GM18909 (cell line): Measurements from ENCODE around the gene CXCL8.
A peak's percentile ranks its signal among the peaks of the same experiment; 100 is the strongest.
"Not testable (repeated sequence)": the region's sequence is repeated elsewhere in the genome, so short reads cannot be mapped to it uniquely, and the experiment has no call there.

ENCODE experiments used
- ATAC-seq: cut with Tn5 transposase; IDR thresholded peaks from one replicate; pipeline ENCODE4 v1.9.1; 2021; ENCODE audit warnings: mild to moderate bottlenecking; ENCODE audit not compliant: unreplicated experiment, poor library complexity

The CXCL8 gene

DNA sequence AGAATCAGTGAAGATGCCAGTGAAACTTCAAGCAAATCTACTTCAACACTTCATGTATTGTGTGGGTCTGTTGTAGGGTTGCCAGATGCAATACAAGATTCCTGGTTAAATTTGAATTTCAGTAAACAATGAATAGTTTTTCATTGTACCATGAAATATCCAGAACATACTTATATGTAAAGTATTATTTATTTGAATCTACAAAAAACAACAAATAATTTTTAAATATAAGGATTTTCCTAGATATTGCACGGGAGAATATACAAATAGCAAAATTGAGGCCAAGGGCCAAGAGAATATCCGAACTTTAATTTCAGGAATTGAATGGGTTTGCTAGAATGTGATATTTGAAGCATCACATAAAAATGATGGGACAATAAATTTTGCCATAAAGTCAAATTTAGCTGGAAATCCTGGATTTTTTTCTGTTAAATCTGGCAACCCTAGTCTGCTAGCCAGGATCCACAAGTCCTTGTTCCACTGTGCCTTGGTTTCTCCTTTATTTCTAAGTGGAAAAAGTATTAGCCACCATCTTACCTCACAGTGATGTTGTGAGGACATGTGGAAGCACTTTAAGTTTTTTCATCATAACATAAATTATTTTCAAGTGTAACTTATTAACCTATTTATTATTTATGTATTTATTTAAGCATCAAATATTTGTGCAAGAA is 2.3 kb downstream of the CXCL8 start:
- no peak for ATAC-seq

DNA sequence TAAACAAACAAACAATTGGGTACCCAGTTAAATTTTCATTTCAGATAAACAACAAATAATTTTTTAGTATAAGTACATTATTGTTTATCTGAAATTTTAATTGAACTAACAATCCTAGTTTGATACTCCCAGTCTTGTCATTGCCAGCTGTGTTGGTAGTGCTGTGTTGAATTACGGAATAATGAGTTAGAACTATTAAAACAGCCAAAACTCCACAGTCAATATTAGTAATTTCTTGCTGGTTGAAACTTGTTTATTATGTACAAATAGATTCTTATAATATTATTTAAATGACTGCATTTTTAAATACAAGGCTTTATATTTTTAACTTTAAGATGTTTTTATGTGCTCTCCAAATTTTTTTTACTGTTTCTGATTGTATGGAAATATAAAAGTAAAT is 2.9 kb downstream of the CXCL8 start:
- no peak for ATAC-seq

DNA sequence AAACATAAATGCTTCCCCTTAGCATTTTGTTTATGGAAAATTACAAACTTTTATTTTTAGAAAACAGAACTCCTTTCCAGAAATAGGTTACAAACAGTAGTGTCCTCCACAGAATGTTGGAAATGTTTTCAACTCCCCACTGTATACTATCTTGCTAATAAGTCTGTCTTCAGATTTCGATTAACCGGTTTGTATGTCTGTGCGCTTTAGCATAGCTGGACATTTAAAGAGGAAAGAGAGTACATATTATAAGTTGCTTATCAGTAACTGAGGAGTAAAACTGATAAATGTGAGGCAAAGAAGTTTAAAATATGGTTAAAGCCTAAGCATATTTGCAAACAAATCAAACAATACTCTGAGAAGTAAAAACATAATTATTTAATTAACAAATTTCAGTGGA is 3.4 kb downstream of the CXCL8 start:
- no peak for ATAC-seq

DNA sequence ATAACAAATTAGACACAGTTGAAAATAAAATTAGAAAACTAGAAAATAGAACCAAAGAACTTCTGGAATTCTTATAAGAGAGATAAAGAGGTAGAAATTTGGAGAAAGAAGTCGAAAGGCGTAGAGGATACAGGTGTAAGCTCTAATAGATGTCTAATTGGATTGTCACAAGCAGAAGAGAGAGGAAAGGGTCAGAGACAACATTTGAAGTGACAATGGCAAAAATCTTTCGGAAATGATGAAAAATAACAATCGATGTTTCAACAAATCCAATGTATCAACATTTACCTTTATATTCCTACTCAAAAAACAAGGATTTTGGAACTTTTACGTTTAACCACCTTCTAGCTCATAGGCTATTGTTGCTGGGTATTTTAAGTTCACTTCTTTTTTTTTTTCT is 3.8 kb downstream of the CXCL8 start:
- no peak for ATAC-seq

DNA sequence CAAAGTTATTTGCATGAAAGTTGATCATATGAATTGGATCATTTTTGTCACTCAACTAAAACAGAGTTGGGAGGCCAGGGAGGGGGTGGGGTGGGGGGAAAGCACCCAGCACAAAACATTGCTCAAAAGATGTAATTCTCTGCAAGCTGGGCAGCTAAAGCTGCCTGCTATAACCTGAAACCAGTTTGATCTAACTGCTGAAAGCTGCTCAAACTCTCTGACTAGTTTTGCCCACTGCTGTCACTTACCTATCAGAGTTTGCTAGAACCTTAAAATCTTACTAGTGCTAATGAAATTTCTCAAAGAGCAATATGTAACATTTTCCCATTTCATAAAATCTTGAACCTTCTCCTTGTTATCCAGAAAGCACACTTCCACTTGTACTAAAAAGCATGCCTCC is 10.4 kb downstream of the CXCL8 start:
- ATAC-seq: no peak

DNA sequence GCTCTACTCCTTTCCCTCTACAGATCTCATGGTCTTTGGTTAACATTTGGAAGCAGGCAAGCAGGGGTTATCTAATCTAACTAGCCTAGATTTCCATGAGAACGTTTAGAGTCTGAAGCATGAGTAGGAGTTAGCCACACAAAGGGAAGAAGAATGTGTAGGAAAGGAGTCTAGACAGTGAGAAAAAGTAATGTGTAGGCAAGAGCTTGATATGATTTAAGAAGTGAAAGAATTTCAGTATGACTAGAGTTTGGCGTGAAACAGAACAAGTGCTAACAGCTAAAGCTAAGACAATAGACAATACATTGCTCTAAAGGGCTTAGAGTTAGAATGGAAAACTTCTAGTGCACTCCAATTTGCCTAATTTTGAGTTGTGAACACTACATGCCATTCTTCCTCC is 10.8 kb downstream of the CXCL8 start:
- ATAC-seq: peak; percentile 81

DNA sequence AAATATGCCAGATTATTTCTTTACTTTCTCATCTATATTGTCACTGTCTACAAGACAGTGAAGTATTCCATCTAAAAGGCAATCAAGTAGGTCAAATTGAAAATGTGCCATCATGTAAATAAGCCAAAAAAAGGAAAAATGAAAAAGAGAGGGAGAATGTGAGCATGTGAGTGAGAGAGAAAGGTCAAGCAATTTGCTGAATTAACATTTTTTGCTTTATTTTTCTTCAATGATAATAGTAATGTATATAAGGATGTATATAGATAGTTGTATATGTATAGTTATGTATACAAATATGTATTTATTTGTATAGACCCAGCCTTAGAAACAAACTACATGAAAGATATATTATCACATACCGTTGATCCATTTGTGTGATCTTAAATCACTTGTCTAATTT is 11.5 kb downstream of the CXCL8 start:
- no peak for ATAC-seq

DNA sequence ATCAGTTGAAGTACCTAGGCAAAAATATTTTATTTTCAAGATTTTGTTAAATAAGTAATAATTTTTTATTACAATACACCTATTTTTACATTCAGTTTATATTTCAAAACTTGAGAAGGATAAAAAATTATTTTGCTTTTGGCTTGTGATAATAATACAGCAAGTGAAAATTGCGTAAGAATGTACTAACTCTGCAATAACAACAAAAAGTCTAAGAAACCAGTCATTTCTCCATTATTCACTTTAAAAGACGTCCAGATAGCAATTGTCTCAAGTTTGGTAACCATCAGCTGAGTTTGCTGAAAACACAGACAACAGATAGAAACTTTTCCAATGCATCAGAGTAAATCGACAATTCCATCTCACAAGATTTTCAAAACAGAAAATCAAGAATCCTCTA is 12.1 kb downstream of the CXCL8 start:
- no peak for ATAC-seq

DNA sequence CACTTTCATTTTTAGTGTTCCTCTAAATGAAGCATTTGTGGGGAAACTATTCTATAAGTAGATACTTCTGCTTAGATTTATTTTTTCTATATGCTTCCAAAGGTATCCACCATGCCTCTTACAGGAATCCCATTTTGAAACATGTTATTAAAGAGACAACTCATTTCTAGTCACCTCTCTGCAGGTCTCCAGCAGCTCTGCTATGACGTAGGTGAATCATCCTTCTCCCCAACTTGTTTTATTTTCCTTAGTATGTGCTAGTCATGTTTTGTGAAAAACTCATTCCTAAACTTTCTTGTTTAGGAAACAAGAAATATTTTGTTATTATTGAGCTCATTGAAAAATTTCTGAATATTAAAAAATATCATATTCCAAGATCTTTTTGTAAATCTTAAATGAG is 12.8 kb downstream of the CXCL8 start:
- ATAC-seq: no peak

DNA sequence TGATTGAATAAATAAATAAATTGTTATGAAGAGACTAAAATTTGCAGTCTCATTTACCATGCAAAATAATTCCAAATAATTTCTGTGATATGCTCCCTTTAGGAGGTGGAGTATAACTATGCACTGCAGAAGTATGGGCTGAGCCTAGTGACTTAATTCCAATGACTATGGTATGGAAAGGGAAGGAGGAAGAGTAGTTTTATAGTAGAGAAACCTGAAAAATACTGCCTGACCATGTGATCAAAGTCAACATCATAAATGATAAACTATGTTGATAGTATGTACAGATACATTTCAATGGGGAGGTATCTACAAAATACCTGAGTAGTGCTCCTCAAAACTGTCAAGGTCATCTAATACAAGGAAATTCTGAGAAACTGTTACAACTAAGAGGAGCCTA is 14.6 kb downstream of the CXCL8 start:
- ATAC-seq: no peak

DNA sequence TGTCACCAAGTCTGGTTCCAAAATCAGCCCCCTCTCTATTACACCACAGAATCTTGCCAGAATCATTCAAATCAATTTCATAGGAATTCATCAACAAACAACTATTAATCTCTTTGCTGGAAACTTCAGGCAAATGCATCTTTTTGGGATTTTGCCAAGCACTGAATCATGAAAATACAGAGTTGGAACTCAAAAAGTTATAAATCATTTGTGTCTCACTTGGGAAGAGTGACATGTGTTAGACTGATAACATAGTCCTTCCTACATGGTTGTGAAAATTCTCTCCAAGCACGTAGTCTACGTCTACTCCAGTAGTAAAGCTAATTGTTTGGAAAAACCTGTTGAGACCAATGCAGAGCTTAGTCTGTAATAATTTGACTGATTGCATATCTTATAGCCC is 19.0 kb downstream of the CXCL8 start:
- no peak for ATAC-seq

DNA sequence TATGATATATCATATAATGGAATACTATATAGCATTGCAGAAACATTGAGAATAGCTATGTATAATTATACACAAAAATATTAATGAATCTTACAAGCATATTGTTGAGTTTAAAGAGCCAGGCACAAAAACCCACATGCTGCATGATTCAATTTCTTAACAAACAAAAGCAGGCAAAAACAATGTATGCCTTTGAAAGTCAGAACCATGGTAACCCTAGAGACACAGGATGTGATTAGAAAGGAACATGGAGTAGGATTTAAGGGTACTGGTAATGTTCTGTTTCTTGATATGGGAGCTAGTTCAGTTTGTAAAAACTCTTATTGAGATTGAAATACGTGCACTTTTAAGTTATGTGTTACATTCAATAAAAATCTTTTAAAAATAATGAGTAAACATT is 21.5 kb downstream of the CXCL8 start:
- ATAC-seq: no peak

DNA sequence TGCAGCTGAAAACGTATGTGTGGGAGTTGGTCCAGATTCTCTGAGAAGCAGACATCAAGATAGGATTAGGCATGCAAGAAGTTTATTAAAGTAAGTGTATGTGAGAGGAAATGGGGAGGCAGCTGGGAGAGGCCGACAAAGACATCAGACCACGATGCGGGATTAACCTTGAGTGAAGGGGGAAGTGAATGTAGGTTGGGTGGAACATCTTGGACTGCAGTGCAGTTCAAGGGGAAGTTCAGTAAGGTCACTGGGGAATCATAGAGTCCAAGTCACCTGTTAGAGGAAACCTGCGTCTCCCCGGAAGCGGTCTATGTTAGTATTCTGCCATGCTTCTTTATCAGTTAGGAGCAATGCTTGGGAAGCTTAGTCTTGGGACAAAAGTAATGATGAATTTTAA is 22.0 kb downstream of the CXCL8 start:
- peak; percentile 79 for ATAC-seq

DNA sequence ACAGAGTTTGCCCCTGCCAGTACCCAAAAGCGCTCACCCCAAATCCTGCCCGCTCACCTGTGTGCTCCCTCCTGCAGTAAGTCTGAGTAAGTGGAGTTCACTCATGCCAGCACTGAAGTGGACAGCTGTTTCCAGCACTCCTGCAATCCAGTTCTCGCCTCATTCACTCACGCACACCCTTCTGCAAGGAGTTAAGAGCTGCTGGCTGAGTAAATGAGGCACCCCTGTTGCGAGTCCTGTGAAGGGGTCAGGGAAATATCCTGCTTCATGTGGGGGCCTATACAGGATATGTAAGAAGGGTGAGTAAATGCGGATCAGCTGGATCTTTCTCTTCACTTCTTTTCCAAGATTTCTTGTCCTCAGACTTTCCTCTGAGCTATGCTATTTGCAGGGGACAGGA is 23.5 kb downstream of the CXCL8 start:
- ATAC-seq: no peak

DNA sequence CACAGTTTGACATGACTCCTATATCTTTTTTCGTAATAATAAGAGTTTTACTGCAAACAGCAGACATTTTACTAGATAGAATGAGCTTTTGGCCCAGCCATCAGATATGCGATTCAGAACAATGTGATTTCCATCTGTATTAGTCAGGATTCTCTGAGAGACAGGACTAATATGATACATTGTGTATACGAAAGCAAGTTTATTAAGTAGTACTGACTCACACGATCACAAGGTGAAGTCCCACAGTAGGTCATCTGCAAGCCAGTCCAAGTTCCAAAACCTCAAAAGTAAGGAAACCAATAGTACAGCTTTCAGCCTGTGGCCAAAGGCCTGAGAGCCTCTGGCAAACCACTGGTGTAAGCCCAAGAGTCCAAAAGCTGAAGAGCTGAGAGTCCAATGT is 24.1 kb downstream of the CXCL8 start:
- no peak for ATAC-seq

DNA sequence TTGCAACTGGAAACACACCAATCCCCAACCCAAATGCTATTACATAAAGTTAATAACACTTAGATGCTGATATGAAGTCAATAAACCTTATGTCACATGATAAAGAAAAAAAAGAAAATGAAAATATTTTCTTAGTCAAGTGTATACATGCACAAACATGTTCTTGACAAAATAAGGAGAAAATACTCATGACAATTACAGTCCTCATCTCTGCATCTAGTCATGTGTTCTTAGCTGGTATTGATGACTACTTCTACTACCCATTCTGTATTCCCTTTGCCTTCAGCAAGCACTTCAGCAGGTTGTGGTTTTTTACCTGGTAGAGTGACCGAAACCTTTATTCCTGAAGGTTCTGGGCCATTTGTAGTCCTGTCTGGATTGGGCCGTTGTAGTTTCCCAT is 24.9 kb downstream of the CXCL8 start:
- ATAC-seq: no peak

DNA sequence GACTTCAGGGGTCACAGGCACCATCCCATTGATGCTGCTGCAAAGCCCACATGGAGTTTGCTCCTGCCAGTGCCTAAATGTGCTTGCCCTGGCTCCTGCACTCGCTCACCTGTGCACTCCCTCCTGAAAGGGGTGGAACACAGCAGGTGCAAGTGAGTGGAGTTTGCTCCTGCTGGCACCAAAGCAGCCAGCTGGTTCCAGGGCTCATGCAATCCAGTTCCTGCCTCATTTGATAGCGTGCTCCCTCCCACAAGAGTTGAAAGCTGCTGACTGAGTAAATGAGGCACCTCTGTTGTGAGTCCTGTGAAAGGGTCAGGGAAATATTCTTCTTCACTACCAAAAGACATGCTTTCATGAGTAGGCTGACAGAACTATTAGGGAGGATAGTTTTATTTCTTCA is 30.5 kb downstream of the CXCL8 start:
- ATAC-seq: no peak

DNA sequence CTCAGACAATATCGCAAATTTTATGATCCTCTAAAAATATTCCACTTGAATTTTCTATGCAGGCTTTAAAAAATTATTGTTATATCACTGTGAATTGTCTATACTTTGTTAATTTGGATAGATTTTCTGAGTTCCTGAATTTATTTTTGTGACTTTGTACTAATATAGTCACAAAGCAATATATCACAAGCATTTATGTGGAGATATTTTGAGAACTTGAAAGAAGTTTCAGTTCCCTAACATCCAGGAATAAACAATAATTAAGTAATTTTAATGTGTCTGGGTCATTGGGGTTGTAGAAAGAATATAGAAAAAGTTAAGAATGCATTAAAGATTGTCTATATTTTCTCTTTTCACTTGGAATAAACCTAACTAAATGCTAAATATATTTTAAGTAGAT is 32.0 kb downstream of the CXCL8 start:
- ATAC-seq: no peak

DNA sequence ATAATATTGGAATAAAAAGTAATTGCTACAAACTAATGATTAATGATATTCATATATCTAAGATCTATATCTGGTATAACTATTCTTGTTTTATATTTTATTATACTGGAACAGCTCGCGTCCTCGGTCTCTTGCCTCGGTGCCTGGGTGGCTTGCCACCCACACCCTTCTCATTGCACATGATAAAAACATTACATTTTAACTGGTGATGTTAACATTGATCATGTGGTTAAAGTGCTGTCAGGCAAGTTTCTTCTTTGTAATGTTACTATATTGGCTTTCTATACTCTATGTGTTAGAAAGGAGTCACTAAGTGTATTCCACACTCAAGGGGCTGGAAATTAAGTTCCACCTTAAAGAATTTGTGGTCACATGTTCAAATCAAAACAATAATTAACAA is 34.0 kb downstream of the CXCL8 start:
- not testable (repeated sequence) for ATAC-seq

DNA sequence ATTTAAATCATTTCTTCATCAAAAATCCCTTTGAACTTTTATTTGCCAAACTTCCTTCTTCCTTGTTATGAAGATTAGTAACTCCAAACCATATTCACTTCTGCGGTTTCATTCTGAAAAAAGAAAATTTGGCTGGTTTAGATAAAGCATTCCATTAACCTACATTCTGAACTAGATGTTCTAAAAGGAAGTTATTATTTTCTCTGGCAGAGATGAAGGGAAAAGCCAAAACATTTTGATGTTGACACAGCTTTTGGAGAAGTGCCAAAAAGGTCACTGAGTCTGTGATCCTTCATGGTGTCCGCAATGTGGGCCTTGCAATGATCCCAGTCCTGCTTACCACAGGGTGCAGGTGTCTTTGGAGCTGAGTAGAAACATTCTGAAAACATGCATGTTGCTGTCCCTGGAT is 36.0 kb downstream of the CXCL8 start:
- ATAC-seq: no peak

DNA sequence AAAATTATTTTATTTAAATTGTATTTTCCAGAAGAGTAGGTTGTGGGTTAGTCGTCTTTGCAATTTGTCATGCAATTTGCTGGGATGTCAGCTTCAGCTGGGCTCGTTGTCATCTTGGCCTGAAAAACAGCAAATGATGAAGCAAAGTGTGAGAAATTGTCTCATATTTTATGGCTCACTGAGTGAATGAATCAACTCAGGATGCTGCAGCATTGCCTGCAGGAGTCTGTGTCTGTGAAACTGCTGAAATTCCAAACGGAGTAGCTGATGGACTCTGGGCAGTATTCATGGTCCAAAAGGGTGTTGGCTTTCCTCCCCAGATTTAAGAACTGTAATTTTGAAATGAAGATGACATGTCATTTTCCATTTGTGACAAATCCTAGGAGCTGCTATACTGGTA is 37.2 kb downstream of the CXCL8 start:
- ATAC-seq: no peak

DNA sequence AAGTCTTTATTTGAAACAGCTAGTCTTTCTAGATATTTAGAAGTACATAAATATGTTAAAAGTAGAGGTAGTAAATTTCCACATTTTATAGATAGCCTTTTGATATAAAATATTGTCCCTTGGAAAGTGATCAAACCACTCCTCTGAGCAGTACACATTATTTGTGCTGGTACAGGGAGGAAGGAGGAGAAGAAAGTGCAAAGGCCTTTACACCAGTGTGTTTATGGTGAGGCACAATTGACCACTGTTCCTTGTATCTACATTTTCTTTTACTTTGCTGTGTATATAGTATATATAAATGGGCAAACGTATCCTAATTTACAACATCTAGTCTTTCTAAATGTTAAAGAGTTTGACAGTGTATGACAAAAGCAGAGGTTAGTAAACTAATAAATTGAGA is 39.9 kb downstream of the CXCL8 start:
- ATAC-seq: no peak

DNA sequence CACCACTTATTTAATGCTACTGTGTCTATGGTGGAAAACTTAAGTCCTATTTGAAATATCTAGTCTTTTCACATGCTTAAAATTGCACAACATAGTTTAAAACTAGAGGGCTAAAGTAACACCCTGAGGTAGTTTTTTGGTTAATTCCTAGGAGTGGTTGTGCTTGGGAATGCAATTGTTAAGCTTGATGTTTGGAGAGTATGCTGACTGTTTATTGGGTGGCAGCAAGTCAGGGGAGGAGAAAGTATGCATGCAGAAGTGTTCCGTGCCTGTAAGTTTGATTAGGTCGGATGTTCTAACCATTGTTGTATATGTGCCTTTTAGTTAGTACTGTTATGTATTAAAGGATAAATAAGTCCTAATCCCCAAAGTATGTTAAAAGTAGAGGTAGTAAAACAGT is 40.5 kb downstream of the CXCL8 start:
- no peak for ATAC-seq
